HG03571 (cell line): Measurements from ENCODE around the gene RAB22A.
A peak's percentile ranks its signal among the peaks of the same experiment; 100 is the strongest.

Experiments
- ATAC-seq: cut with Tn5 transposase; IDR thresholded peaks from one replicate; pipeline ENCODE4 v1.9.1; 2021; ENCODE audit not compliant: unreplicated experiment

RAB22A gene

GRCh38 chr20:58384821-58385220 lies 75.3 kb downstream of the RAB22A start:
- no peak for ATAC-seq

DNA sequence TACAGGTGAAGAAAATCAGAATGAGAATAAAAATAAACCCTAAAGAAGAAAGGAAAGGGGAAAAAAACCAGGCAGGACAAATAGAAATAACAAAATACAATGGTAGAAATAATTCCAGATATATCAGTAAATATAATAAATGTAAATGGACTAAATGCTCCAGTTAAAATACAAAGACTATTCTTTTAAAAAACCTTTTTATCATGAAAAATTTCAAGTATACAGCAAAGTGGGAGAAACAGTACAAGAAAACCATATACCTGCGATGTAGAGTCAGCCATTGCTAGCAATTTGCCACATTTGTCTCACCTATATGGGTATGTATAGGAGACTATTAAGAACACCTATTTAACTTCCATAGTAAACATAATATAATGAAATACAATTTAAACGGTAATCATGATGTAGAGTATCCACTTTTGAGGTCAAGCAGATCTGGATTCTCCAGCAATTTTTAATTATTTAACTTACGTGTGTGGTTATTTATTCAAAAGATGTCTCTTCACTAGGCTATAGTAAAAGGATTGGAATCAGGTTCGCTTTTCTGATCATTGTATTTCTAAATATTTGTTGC lies 78.6 kb downstream of the RAB22A start:
- ATAC-seq = no peak

DNA sequence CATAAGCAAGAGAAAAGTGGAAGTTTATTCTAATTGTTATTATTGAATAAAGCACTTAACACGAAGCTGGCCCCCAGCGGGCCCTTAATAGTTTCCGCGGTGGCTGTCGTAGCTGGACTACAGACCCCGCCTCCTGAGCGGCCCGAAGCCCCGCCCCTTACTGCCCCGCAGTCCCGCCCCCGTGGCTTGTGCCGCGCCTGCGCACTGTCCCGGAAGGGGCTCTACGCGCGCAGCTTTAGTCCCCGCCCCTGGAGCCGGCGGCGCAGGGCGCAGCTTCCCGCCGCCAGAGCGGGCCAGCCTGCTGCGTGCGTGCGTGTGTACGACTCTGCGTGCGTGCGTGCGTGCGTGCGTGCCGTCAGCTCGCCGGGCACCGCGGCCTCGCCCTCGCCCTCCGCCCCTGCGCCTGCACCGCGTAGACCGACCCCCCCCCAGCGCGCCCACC lies 79.4 kb downstream of the RAB22A start, which contains the start of gene VAPB:
Gene VAPB (plus strand): TSS at position 348 of the 442 bp plus-strand sequence. CDS start 231 bp downstream, outside the sequence.
- ATAC-seq = peak; percentile 96

- peak; percentile 24 for ATAC-seq
Observed at GRCh38 chr20:58389324-58389967, 79.9 kb downstream of the RAB22A start.

DNA sequence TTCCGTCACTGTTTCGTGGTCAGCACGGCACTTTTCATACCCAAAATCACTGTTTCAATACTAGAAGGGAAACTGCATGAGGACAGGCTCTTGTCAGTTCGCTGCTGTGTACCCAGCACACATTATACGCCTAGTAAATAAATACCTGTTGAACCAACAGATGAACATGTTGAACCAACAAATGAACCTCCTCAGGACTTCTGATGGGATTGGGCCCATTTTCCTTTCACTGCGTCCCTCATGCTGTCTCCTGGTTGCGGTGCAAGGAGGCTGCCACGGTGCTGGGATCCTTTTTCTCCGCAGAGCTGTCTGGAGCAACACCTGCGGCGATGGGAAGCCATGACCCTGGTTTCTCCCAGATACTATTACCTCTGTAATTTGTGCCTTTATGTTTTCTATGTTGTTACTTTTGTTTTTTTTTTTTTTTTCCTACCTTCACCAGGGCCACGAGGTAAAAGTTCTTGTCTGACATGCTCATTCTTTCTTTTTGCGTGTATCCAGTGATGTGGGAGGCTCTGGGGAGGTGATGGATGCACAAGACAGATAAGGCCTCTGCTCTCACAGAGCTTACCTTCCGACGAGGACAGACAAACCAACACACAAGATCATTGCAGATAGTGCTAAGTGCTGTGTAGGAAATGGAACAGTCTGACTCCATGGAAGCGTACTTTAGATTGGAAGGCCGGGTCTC lies 80.6 kb downstream of the RAB22A start:
- no peak for ATAC-seq

GRCh38 chr20:58390659-58391035 lies 81.1 kb downstream of the RAB22A start:
- no peak for ATAC-seq

- no peak for ATAC-seq
Observed at GRCh38 chr20:58392286-58392685, 82.8 kb downstream of the RAB22A start.

DNA sequence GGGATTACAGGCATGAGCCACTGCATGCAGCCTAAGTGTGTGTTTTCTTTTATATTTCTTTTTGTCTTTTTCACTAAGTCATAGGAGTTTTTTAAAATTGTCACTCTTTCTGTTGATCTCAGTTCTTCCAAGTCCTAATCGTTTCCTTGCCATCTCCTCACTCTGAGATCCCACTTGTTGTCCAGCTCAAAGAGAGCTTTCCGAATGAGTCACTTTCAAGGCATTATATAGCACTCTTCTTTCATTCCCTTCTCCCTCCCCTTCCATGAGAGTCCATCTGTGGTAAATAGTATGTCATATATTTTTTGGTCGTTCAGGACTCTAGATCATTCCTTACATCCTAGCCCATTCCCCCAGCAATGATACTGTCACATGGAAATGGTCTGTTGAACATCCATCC lies 83.8 kb downstream of the RAB22A start:
- no peak for ATAC-seq

DNA sequence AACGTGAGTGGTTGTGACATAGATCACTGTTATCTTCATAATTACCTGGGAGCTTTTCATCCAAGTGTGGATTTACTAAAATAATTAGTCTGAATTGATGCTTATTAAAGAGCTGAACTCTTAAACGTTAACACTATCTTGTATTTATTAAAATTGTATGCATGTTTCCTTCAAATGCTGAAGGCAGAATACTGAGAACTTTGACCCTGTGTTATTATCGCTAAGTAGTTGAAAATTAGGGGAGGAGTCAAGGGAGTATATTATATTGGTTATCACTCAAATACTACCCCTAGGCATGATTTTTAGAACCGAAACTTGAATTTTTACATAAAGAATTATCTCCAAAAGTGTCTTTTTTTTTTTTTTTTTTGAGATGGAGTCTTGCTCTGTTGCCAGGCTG lies 85.3 kb downstream of the RAB22A start:
- ATAC-seq = no peak

- no peak for ATAC-seq
Observed at GRCh38 chr20:58395604-58396003, 86.1 kb downstream of the RAB22A start.

- no peak for ATAC-seq
Observed at GRCh38 chr20:58397429-58397828, 87.9 kb downstream of the RAB22A start.

GRCh38 chr20:58398254-58398653 lies 88.7 kb downstream of the RAB22A start:
- ATAC-seq = no peak

DNA sequence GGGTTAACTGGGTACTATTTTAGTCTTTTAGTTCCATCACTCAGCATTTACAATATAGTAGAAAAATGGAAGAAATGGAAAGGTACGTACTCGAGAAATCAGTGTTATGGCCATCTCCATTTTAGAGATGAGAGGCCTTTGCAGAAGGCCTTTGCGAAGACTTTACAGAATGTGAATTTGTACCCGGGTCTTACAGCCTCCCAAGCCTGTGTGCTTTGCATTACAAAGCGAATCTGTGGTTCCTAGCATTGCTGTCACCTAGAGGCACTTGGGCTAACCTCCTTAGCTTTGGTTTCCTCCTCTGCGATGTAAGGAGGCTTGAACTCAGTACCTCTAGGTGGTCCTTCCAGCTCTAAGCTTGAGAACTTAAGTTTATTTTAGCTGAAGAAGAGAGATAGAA lies 90.4 kb downstream of the RAB22A start:
- no peak for ATAC-seq

DNA sequence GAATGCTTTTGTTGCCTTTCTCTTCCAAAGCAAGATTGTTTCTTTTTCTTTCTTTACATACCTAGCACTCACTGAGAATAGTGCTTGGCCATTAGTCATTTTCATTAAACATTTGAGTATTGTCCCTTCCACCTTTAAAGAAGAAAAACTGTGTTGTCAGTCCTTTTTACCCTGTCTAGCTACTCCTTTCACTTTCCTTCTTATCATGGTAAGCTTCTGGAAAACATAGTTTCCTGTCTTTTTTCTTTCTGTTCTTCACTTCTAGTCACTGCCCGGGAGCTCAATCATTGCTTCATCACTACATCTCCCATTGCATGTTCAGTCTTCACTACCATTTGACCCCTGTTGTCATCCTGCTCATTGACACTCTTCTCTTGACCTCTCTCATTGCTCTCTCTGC lies 91.6 kb downstream of the RAB22A start:
- ATAC-seq = no peak

- ATAC-seq = no peak
Observed at GRCh38 chr20:58402305-58402704, 92.8 kb downstream of the RAB22A start.

DNA sequence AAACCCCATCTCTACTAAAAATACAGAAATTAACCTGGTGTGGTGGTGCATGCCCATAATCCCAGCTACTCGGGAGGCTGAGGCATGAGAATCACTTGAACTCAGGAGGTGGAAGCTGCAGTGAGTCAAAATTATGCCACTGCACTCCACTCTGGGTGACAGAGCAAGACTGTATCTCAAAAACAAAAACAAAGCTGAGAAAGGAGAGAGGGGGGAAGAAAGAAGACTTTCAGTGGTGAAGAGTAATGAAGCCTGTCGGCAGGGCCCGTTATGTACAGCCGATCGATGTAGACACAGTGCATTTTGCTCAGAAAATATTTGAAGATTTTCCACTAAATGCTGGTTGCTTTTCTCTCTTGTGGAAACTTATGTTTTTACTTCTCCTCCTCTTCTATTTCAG lies 93.3 kb downstream of the RAB22A start:
- peak; percentile 63 for ATAC-seq

DNA sequence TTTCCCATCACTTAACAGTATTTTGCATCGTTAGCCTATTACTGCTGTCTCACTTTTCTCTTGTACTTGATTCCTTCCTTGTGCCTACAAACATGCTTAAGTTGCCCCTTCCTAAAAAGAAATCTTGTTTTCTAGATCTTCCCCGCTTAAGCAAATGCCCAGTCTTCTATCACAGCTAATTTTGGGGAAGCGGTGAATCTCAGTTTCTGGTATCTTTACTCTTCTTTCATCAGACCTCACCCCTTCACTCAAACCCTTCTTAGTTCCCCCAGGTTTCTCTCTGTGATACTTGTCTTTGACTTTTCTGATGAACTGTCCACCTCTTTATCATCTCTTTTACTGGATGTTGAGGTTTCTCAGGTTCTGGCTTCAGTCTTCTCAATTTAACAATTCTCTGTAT lies 93.8 kb downstream of the RAB22A start:
- peak; percentile 24 for ATAC-seq

- ATAC-seq = no peak
Observed at GRCh38 chr20:58405504-58406291, 96.2 kb downstream of the RAB22A start.

- ATAC-seq = no peak
Observed at GRCh38 chr20:58406422-58407001, 97.0 kb downstream of the RAB22A start.

GRCh38 chr20:58407201-58407873 lies 97.8 kb downstream of the RAB22A start:
- ATAC-seq = no peak
